NCI-H2171 (cell line): ENCODE results near the gene TOR2A.

ENCODE experiments used
- DNase-seq: peaks from one replicate; lab custom pipeline; 2025; lab: John Stamatoyannopoulos, UW

Gene TOR2A

GRCh38 chr9:127698985-127699670, 36.0 kb downstream of the TOR2A start:
- DNase-seq = peak; percentile 71

DNA sequence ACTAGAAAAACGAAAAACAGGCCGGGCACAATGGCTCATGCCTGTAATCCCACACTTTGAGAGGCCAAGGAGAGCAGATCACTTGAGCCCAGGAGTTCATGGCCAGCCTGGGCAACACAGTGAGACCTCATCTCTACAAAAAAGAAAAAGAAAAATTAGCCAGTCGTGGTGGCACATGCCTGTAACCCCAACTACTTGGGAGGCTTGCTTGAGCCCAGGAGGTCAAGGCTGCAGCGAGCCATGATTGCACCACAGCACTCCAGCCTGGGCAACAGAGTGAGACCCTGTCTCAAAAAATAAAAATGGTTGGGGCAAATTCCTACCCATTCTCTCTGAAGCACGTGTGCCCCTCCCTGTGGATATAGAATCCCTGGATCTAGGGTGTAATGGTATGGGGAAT, 36.7 kb downstream of the TOR2A start:
- no peak for DNase-seq

GRCh38 chr9:127697575-127697974, 37.5 kb downstream of the TOR2A start:
- DNase-seq = no peak

DNA sequence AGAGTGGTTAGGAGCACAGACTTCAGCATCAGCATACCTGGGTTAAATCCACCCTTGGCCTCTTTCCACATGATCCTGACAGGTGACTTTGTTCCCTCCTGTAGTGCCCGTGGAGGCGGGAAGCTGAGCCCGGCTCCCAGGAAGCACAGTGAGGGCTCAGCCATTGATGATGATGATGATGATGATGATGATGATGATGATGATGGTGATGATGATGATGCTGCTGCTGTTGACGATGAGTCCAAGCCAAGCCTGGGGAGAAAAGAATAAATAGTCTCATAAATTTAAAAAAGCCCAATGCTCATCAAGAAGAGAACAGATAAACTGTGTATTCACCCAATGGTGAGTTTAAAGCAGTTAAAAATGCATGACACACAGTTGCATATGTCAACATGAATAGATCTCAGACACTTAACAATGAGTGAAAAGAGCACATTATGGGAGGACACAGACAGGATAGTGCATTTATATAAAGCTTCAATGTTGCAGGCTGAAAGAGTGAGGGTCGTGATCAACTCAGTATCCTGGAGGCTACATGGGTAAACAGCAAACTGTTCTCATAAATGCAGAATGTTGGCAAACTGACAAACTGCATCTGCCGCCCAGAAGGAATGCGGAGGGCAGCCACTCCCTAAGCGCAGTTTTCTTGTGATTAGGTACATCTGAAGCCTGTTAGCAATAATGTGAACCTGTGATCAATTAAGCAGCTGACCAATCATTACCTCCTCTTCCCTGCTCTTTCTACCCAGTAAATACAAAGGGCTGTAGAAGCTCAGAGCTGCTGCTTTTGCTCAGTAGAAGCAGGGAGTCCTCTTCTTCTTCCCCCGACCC, 40.0 kb downstream of the TOR2A start:
- DNase-seq = no peak

DNA sequence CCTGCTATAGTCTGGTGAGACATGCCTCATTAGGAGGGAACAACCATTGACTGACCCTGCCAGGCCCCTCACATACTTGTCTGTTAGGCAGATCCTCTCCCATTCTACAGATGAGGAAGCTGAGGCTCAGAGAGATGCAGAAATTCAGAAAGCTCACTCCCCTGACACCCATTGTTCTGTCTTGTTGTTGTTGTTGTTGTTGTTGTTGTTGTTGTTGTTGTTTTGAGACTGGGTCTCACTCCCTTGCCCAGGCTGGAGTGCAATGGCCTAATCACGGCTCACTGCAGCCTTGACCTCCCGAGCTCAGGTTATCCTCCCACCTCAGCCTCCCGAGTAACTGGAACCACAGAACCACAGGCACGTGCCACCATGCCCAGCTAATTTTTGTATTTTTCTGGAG, 41.4 kb downstream of the TOR2A start:
- DNase-seq = no peak

DNA sequence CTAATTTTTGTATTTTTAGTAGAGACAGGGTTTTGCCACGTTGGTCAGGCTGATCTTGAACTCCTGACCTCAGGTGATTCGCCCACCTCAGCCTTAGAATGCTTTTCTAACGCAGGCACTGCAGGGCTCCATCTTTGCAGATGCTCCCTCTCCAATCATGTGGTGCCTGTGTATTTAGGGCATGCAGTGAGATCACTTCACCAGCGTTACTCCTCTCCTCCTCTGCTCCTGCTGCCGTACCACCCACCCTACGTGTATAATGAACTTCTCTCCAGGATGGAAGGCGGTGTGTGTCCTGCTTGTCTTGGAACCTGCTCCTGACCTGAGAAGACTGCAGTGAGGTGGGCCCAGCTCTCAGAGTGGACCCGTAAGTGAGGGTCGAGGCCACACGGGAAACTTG, 42.0 kb downstream of the TOR2A start:
- DNase-seq = no peak

GRCh38 chr9:127692071-127692470, 43.0 kb downstream of the TOR2A start:
- DNase-seq = no peak

DNA sequence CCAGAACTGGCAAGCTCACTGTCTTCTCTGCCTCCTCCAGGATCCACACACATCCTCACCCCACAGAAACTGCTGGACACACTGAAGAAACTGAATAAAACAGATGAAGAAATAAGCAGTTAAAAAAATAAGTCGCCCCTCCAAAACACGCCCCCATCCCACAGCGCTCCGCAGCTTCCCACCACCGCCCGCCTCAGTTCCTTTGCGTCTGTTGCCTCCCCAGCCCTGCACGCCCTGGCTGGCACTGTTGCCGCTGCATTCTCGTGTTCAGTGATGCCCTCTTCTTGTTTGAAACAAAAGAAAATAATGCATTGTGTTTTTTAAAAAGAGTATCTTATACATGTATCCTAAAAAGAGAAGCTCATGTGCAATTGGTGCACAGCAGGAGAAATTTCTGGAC, 44.4 kb downstream of the TOR2A start:
- DNase-seq = no peak

- no peak for DNase-seq
These were observed 45.6 kb downstream of the TOR2A start for GRCh38 chr9:127689329-127690000.

- DNase-seq = no peak
These were observed 48.4 kb downstream of the TOR2A start for GRCh38 chr9:127686461-127687393.

DNA sequence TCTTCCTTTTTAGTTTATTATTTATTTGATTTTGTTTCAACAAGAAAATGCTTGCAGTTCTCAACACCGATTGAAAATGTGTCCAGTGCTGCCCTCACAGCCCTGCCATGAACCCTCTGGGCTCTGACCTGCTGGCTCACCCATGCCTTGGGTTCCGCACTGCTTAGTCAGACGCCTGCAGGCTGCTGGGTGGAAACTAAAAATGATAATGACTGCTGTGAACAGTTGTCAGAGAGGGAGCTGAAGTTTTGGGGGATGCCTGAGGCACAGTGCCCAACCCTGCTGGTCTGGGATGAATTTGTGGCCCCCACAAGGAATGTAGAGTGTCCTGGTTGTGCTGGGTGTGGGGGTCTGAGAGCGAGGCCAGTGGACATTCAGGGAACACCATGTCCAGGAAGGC, 50.5 kb downstream of the TOR2A start:
- DNase-seq = no peak

DNA sequence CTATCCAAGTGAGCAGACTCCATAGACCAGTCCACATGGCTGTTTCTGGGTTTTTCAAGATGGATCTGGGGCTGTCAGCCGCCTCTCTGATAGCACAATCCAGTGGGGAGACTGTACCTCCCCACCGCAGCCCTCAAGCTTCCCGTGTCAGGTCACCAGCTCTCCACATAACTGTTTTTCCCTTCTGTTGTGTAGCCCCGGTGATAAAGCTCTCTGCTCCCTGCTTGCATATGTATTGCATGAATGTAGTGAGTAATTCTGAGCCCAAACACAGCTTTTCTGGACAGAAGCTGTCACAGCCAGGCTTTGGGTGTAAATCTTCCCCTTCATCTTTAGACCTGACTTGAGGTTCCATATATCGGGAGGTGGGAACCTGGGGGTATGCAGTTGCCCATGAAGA, 51.4 kb downstream of the TOR2A start:
- DNase-seq = no peak

DNA sequence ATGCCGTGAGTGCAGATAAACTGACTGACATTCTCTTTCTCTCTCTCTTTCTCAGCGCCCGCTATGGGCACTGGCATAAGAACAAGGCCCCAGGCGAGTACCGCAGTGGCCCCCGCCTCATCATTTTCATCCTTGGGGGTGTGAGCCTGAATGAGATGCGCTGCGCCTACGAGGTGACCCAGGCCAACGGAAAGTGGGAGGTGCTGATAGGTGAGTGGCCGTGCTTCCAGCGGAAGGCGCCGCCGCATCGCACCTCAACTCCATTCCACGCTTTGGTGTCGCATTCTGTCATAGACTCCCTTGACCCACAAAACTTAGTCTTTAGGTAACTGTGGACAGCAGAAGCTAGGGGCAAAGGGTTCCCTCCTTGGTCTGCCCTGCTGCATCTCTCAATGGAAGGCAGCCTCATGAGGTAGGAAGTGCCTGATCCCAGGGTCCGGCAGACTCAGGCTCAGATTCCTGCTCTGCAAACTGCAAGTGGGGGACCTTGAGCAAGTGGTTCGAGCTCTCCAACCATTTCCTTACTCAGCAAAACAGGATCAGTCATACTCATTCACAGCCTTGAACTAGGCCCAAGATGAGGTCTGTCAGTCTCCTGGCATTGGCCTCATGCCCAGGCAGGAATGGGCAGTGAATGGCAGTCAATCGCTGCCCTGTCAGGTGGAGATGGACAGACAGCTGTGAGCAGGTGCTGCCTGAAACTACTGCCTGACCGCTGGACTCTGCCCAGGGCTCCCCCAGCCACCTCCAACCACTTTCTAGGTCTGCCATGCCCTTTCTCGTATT, 52.5 kb downstream of the TOR2A start:
- DNase-seq = no peak
